Effector memory CD8-positive, alpha-beta T cell (primary cell): Measurements from ENCODE around the gene KCNN3.
"Not testable (repeated sequence)": the region's sequence is repeated elsewhere in the genome, so short reads cannot be mapped to it uniquely, and the experiment has no call there.

Source experiments
- ATAC-seq: fragments of 150-1000 bp; cut with Tn5 transposase; replicated peaks from 2 replicates; pipeline ENCODE4 v1.10.0; 2021; ENCODE audit warnings: mild to moderate bottlenecking, moderate library complexity
- DNase-seq, 3 experiments: peaks; one replicate each; pipeline ENCODE4 v3.0.0; 2021
- H3K27ac Mint-ChIP-seq, 2 donors: one replicate each; pipeline ENCODE4 v1.8.0; 2022; ENCODE audit warnings: mild to moderate bottlenecking in 2 of 2, mixed read lengths in 2 of 2, moderate library complexity in 2 of 2
- H3K27me3 Mint-ChIP-seq, 2 donors: one replicate each; pipeline ENCODE4 v1.8.0; 2022; ENCODE audit warnings: mixed read lengths in 2 of 2
- H3K36me3 Mint-ChIP-seq: one replicate; pipeline ENCODE4 v1.8.0; 2022; ENCODE audit warnings: mild to moderate bottlenecking, moderate library complexity, mixed read lengths; ENCODE audit not compliant: insufficient read depth
- H3K4me1 Mint-ChIP-seq, 2 donors: one replicate each; pipeline ENCODE4 v1.8.0; 2022; ENCODE audit warnings: low read depth in 2 of 2, mixed read lengths in 2 of 2
- H3K4me3 Mint-ChIP-seq, 2 donors: one replicate each; pipeline ENCODE4 v1.8.0; 2022; ENCODE audit warnings: mild to moderate bottlenecking in 2 of 2, mixed read lengths in 2 of 2, moderate library complexity in 2 of 2
- H3K9me3 Mint-ChIP-seq, 2 donors: one replicate each; pipeline ENCODE4 v1.8.0; 2022; ENCODE audit warnings: mixed read lengths in 2 of 2
- total RNA-seq, 9 experiments: gene quantifications; one replicate each; lab custom pipeline; 2026; lab: John Stamatoyannopoulos, UW

Gene KCNN3
- total RNA-seq, result 0 to 0.59 (median 0.21) reads per million in 9 experiments

GRCh38 chr1:154870115-154870571 lies at the start of gene KCNN3:
KCNN3 (minus strand) TSS chr1:154870281; CDS start chr1:154869964, 317 bp downstream.
- Mint-ChIP-seq H3K27me3 (peaks cover 63 to 95% of the 10 kb centered on the region in 2 donors), H3K9me3 (no peaks in the 10 kb centered on the region), H3K27ac (no peak within 1 kb of the TSS), H3K36me3 (peaks cover 3% of the 10 kb centered on the region), H3K4me3 (peak within 1 kb of the TSS; percentile 14 to 40), H3K4me1 (peaks cover 13 to 16% of the 10 kb centered on the region in 2 donors)
- peak; percentile 100 for ATAC-seq
- DNase-seq, result peak; percentile 78 to 79 (median 78)

GRCh38 chr1:154913273-154913672 lies 43.2 kb upstream of the KCNN3 start:
- Mint-ChIP-seq H3K9me3 (no peaks in the 10 kb centered on the region), H3K27ac (no peak overlapping the region), H3K4me3 (no peak overlapping the region), H3K36me3 (no peaks in the 10 kb centered on the region), H3K27me3 (no peaks in the 10 kb centered on the region), H3K4me1 (no peaks in the 10 kb centered on the region)
- DNase-seq (no peak), ATAC-seq (no peak)

DNA sequence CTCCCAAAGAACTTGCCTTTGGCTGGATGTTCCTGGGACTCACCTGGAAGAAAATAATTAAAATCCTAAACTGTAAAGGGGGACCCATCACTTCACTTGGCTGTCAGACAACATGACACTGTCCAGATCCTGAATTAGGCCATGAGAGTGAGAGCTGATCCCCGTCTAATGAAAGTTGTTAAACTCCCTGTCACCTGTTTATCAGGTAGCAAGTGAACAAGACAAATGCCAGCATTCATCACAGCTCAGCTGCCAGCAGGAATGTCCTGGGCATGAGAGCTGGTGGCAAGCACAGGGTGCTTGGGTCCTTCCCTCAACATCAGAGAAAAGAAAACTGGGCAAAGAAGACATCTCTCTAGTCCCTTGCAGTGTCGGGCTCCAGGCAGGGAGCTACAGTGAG lies 42.7 kb upstream of the KCNN3 start:
- H3K4me1 Mint-ChIP-seq, result no peaks in the 10 kb centered on the region
- no peaks in the 10 kb centered on the region for H3K27me3 Mint-ChIP-seq
- DNase-seq (no peak), ATAC-seq (no peak)
- no peaks in the 10 kb centered on the region for H3K9me3 Mint-ChIP-seq
- no peaks in the 10 kb centered on the region for H3K36me3 Mint-ChIP-seq
- no peak overlapping the region for H3K27ac Mint-ChIP-seq
- H3K4me3 Mint-ChIP-seq, result no peak overlapping the region

DNA sequence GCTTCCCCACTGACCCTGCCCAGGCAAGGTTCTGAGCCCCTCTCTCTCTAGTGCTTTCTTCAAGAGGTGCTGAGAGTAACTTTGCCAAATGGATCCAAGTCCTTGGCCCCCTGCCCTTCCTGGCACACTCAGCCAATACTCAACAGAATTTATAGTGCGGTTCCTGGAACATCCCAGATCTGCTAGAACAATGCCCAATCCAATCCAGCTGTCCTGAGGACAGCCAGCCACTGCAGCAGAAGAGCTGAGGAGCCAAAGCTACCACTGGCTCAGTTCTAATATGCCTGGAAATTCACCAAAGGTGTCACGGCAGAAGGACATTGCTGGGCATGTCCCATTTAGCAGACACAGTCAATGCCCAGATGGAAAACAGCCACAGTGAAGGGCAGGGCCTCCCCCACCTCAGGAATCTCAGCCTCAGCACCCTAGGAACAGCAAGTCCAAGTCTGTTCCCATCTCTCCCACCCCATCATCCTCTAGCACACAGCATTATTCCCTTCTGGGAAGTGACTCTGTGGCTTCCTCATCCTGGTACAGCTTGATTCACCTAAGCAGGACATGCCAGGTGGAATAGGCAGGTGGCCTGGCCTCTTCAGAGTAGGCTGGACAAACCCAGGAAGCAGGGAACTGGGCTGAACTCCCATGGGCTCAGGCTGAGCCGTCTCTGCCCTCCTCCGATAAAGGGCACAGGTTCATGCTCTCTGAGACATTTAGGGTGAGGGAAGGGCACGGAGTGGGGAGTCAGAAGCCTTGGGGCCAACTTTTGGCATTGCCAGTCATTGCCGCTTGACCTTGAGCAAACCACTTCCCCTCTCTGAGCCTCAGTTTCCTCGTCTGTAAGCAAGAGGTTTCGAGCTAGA lies 41.8 kb upstream of the KCNN3 start:
- no peak for DNase-seq
- H3K27ac Mint-ChIP-seq, result no peak overlapping the region
- H3K36me3 Mint-ChIP-seq, result no peaks in the 10 kb centered on the region
- no peaks in the 10 kb centered on the region for H3K27me3 Mint-ChIP-seq
- H3K4me3 Mint-ChIP-seq, result no peak overlapping the region
- H3K4me1 Mint-ChIP-seq, result no peaks in the 10 kb centered on the region
- H3K9me3 Mint-ChIP-seq, result no peaks in the 10 kb centered on the region
- no peak for ATAC-seq

DNA sequence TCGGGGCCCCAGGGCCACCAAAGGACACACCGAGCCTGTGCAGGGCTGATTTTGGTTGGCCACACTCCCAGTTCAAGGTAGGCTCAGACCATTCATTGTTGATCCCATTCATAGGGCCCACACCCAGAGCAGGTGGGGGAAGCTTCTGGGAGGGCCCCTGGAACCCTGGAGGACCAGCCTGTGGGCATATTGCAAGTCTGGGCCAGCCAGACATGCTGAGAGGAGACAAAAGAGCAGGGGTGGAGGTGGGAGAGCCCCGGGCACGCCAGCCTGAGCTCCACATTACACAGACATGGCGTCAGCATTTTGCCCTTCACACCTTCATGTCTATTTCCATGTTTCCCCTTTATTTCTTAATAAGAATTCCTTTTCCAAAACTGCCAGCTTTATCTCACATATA lies 40.8 kb upstream of the KCNN3 start:
- no peaks in the 10 kb centered on the region for H3K9me3 Mint-ChIP-seq
- H3K27ac Mint-ChIP-seq, result peak overlapping the region in 1 of 2 donors; percentile 52
- H3K27me3 Mint-ChIP-seq, result no peaks in the 10 kb centered on the region
- no peak for DNase-seq
- H3K36me3 Mint-ChIP-seq, result no peaks in the 10 kb centered on the region
- ATAC-seq, result no peak
- H3K4me3 Mint-ChIP-seq, result no peak overlapping the region
- H3K4me1 Mint-ChIP-seq, result no peaks in the 10 kb centered on the region

- Mint-ChIP-seq H3K27me3 (no peaks in the 10 kb centered on the region), H3K4me1 (no peaks in the 10 kb centered on the region), H3K27ac (no peak overlapping the region), H3K4me3 (no peak overlapping the region), H3K9me3 (no peaks in the 10 kb centered on the region), H3K36me3 (no peaks in the 10 kb centered on the region)
- ATAC-seq (no peak), DNase-seq (no peak)
These were observed 38.9 kb upstream of the KCNN3 start for GRCh38 chr1:154908937-154909336.

GRCh38 chr1:154908129-154908528 lies 38.0 kb upstream of the KCNN3 start:
- not testable (repeated sequence) for H3K27ac Mint-ChIP-seq, H3K36me3 Mint-ChIP-seq, H3K4me3 Mint-ChIP-seq, H3K27me3 Mint-ChIP-seq, DNase-seq, H3K4me1 Mint-ChIP-seq, ATAC-seq, H3K9me3 Mint-ChIP-seq

GRCh38 chr1:154906621-154907081 lies 36.6 kb upstream of the KCNN3 start:
- Mint-ChIP-seq H3K27me3 (no peaks in the 10 kb centered on the region), H3K9me3 (no peaks in the 10 kb centered on the region), H3K27ac (no peak overlapping the region), H3K36me3 (no peaks in the 10 kb centered on the region), H3K4me3 (no peak overlapping the region), H3K4me1 (peaks cover 0 to 2% of the 10 kb centered on the region in 2 donors)
- DNase-seq (no peak), ATAC-seq (no peak)

- no peaks in the 10 kb centered on the region for H3K9me3 Mint-ChIP-seq
These were observed 33.0 kb upstream of the KCNN3 start for GRCh38 chr1:154902938-154903566.

DNA sequence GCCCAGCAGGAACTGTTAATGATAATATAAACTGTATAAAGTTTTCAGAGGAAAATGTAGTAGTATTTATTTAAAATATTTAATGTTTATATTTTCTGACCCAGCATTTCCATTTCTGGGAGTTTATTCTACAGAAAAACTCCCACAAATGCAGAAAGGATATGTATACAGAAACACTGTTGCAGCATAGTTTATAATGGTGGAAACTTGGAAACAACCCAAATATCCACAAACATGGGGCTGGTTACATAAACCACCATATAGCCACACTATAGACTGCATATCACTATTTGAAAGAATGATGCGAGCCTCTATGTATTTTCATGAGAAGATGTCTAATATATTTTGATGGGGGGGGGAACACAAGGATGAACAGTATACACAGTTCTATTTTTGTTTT lies 31.5 kb upstream of the KCNN3 start:
- Mint-ChIP-seq H3K9me3 (no peaks in the 10 kb centered on the region), H3K36me3 (no peaks in the 10 kb centered on the region), H3K4me1 (peaks cover 0 to 2% of the 10 kb centered on the region in 2 donors), H3K27ac (no peak overlapping the region), H3K27me3 (peaks cover 12 to 14% of the 10 kb centered on the region in 2 donors), H3K4me3 (no peak overlapping the region)
- DNase-seq (no peak), ATAC-seq (no peak)

More at GRCh38 chr1:154902938-154903566, 33.0 kb upstream of the KCNN3 start:
- Mint-ChIP-seq H3K27ac (no peak overlapping the region), H3K36me3 (no peaks in the 10 kb centered on the region), H3K4me3 (no peak overlapping the region), H3K27me3 (peaks cover 6 to 11% of the 10 kb centered on the region in 2 donors), H3K4me1 (peaks cover 0 to 2% of the 10 kb centered on the region in 2 donors)
- DNase-seq, result no peak
- no peak for ATAC-seq

GRCh38 chr1:154899041-154899440 lies 29.0 kb upstream of the KCNN3 start:
- DNase-seq (no peak), ATAC-seq (no peak)
- Mint-ChIP-seq H3K36me3 (no peaks in the 10 kb centered on the region), H3K4me1 (peaks cover 0 to 2% of the 10 kb centered on the region in 2 donors), H3K27ac (no peak overlapping the region), H3K27me3 (peaks cover 12 to 14% of the 10 kb centered on the region in 2 donors), H3K4me3 (no peak overlapping the region), H3K9me3 (no peaks in the 10 kb centered on the region)

- ATAC-seq, result no peak
- Mint-ChIP-seq H3K27ac (no peak overlapping the region), H3K27me3 (peaks cover 12 to 14% of the 10 kb centered on the region in 2 donors), H3K4me1 (no peaks in the 10 kb centered on the region), H3K4me3 (no peak overlapping the region), H3K36me3 (no peaks in the 10 kb centered on the region), H3K9me3 (no peaks in the 10 kb centered on the region)
- DNase-seq, result no peak
These were observed 26.7 kb upstream of the KCNN3 start for GRCh38 chr1:154896771-154897286.

DNA sequence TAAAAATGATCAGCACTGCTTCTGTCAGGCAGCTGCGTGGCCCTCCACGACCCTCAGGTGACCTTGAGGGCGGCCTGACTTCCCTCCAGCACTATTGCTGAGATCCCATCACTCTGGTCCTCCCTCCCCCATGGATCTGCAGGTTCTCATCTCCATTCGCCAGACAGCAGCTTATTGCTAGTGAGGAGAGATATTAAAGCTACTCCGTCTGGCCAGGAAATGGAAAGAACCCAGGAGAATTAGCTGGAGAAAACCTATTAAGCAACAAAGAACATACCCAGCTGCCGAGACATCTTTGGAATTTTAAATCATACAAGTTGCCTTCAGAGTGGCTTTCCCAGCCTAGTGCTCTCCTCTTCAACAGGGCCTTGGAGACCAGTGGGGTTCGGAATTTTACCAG lies 25.7 kb upstream of the KCNN3 start:
- no peak for ATAC-seq

More for the DNA sequence above, 25.7 kb upstream of the KCNN3 start:
- Mint-ChIP-seq H3K4me1 (no peaks in the 10 kb centered on the region), H3K4me3 (no peak overlapping the region), H3K36me3 (no peaks in the 10 kb centered on the region), H3K9me3 (no peaks in the 10 kb centered on the region), H3K27ac (no peak overlapping the region), H3K27me3 (peaks cover 12 to 14% of the 10 kb centered on the region in 2 donors)
- no peak for DNase-seq
